Ishikawa (cell line): ENCODE data around the gene EIF4E1B.

ENCODE experiments used
- CEBPB ChIP-seq: IDR thresholded peaks from 2 replicates; pipeline ENCODE4 v1.6.1; 2012
- CREB1 ChIP-seq: IDR thresholded peaks from 2 replicates; pipeline ENCODE4 v1.6.1; 2012; ENCODE audit warnings: low read depth
- EGR1 ChIP-seq: IDR thresholded peaks from 2 replicates; pipeline ENCODE4 v1.6.1; 2012
- EP300 ChIP-seq: IDR thresholded peaks from 2 replicates; pipeline ENCODE4 v1.6.1; 2012; ENCODE audit warnings: borderline replicate concordance
- FOXM1 ChIP-seq: IDR thresholded peaks from 2 replicates; pipeline ENCODE4 v1.6.1; 2012; ENCODE audit warnings: low read depth, borderline replicate concordance
- MAX ChIP-seq: IDR thresholded peaks from 2 replicates; pipeline ENCODE4 v1.6.1; 2012
- NFIC ChIP-seq: IDR thresholded peaks from 2 replicates; pipeline ENCODE4 v1.6.1; 2012
- RAD21 ChIP-seq: IDR thresholded peaks from 2 replicates; pipeline ENCODE4 v1.6.1; 2012; ENCODE audit warnings: low read depth
- REST ChIP-seq: IDR thresholded peaks from 2 replicates; pipeline ENCODE4 v1.6.1; 2012; ENCODE audit warnings: low read depth, mild to moderate bottlenecking
- TAF1 ChIP-seq: IDR thresholded peaks from 2 replicates; pipeline ENCODE4 v1.6.1; 2012; ENCODE audit warnings: low read depth, mild to moderate bottlenecking
- TCF12 ChIP-seq: IDR thresholded peaks from 2 replicates; pipeline ENCODE4 v1.6.1; 2012; ENCODE audit warnings: low read depth
- TEAD4 ChIP-seq: IDR thresholded peaks from 2 replicates; pipeline ENCODE4 v1.6.1; 2012
- YY1 ChIP-seq: IDR thresholded peaks from 2 replicates; pipeline ENCODE4 v1.6.1; 2012; ENCODE audit warnings: low read depth
- ZBTB7A ChIP-seq: IDR thresholded peaks from 2 replicates; pipeline ENCODE4 v1.6.1; 2012; ENCODE audit warnings: low read depth

GRCh38 chr5:176631383-176632200, 1.1 kb downstream of the EIF4E1B start:
- TF ChIP-seq REST (no peak), RAD21 (no peak), FOXM1 (no peak), MAX (no peak), TAF1 (no peak), NFIC (no peak), EP300 (no peak), YY1 (no peak), CREB1 (no peak), ZBTB7A (no peak), CEBPB (no peak), TEAD4 (no peak), TCF12 (no peak), EGR1 (no peak)
